Chondrocyte (in vitro differentiated cells): ENCODE data around the gene TTC3. TPM values are rescaled to one million over a fixed set of nuclear protein-coding genes. Genes with fewer than 3 reads are reported as not detected.

ENCODE experiments used
- DNase-seq: peaks from one replicate; pipeline ENCODE4 v3.0.0; 2021; ENCODE audit warnings: mixed read lengths, low spot score
- H3K27ac Mint-ChIP-seq: one replicate; pipeline ENCODE4 v1.8.0; 2021; ENCODE audit warnings: mild to moderate bottlenecking, moderate library complexity, mixed read lengths; ENCODE audit not compliant: unreplicated experiment
- H3K27me3 Mint-ChIP-seq: 2 replicates; pipeline ENCODE4 v1.8.0; 2021; ENCODE audit warnings: low read depth, mixed read lengths
- H3K36me3 Mint-ChIP-seq: 2 replicates; pipeline ENCODE4 v1.8.0; 2021; ENCODE audit warnings: low read depth, mixed read lengths
- H3K4me1 Mint-ChIP-seq: 2 replicates; pipeline ENCODE4 v1.8.0; 2021; ENCODE audit warnings: low read depth, mild to moderate bottlenecking, mixed read lengths
- H3K4me3 Mint-ChIP-seq: one replicate; pipeline ENCODE4 v1.8.0; 2021; ENCODE audit warnings: mild to moderate bottlenecking, moderate library complexity, mixed read lengths; ENCODE audit not compliant: unreplicated experiment
- H3K9me3 Mint-ChIP-seq: 2 replicates; pipeline ENCODE4 v1.8.0; 2021; ENCODE audit warnings: low read depth, mixed read lengths
- total RNA-seq: library from RNA; stranded (reverse); gene quantifications from 3 replicates; pipeline ENCODE4 v1.2.1, GENCODE V29; 2021
- TF ChIP-seq, protein P1 (sequence below): fragments of 200-600 bp; sonication (generic); IDR thresholded peaks from 2 replicates; pipeline ENCODE4 v1.5.0; 2021; ENCODE audit warnings: antibody characterized with exemption, mild to moderate bottlenecking, moderate library complexity

Gene TTC3
- total RNA-seq, 1 donor from 2014 or later, result 258 TPM

DNA sequence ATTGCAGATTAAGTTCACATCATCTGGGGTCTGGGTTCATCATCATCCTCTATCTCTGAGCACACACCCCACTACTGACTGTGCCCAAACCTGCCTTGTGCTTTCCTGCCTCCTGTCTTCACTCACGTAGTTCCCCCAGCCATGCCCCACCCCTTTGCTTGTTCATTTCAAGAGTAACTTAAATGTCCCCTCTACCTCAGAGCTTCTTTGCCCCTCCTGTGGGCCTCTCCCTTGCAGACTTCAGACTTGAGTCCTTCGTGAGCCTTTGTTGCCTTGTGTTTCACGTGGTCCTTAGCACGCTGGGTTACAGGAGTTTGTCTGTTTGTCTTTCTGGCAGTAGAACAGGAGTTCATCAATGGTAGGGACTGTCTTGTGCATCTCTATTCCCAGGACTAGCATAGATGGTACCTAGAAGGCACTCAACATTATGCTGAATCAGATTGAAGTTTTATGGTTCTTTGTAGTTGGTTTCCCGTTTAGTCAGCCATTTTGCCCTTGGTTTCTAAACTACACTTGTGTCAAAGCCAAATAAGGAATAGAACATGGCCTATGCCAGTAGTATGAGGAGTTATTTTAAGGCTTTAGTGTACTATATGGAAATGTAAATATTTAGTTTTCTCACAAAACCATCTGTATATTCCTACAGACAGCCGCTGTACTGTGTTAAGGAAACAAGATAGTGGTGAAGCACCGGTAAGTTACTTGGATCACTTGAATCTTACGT lies 86.2 kb downstream of the TTC3 start:
- Mint-ChIP-seq H3K4me1 (peaks cover 8% of the 10 kb centered on the region), H3K27me3 (no peaks in the 10 kb centered on the region), H3K4me3 (no peak overlapping the region), H3K27ac (peak overlapping the region; percentile 20), H3K9me3 (no peaks in the 10 kb centered on the region), H3K36me3 (peaks cover 47% of the 10 kb centered on the region)
- TF ChIP-seq, protein P1, sequence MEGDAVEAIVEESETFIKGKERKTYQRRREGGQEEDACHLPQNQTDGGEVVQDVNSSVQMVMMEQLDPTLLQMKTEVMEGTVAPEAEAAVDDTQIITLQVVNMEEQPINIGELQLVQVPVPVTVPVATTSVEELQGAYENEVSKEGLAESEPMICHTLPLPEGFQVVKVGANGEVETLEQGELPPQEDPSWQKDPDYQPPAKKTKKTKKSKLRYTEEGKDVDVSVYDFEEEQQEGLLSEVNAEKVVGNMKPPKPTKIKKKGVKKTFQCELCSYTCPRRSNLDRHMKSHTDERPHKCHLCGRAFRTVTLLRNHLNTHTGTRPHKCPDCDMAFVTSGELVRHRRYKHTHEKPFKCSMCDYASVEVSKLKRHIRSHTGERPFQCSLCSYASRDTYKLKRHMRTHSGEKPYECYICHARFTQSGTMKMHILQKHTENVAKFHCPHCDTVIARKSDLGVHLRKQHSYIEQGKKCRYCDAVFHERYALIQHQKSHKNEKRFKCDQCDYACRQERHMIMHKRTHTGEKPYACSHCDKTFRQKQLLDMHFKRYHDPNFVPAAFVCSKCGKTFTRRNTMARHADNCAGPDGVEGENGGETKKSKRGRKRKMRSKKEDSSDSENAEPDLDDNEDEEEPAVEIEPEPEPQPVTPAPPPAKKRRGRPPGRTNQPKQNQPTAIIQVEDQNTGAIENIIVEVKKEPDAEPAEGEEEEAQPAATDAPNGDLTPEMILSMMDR, result no peak
- DNase-seq, result no peak

DNA sequence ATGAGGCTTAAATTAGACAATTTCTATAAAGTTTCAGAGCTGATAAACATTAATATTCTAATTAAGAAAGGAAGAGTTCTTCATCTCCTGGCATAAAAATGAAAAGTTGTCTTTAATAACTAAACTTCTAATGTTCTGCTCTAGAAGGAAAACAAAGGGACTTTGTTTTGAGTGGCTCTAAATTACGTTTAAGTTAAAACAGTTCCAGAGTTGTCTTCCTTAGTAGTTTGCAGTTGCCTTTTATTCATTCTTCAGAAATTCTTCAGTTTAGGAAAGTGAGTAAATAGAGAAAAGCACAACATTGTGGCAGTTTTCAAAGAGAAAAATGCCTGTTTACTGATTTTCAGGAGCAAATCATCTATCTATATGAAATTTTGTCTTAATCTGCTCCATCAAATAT lies 86.9 kb downstream of the TTC3 start:
- H3K27ac Mint-ChIP-seq, result peak overlapping the region; percentile 49
- DNase-seq, result no peak
- peaks cover 13% of the 10 kb centered on the region for H3K4me1 Mint-ChIP-seq
- no peaks in the 10 kb centered on the region for H3K9me3 Mint-ChIP-seq
- no peak overlapping the region for H3K4me3 Mint-ChIP-seq
- no peaks in the 10 kb centered on the region for H3K27me3 Mint-ChIP-seq
- TF ChIP-seq, protein P1, result no peak
- peaks cover 48% of the 10 kb centered on the region for H3K36me3 Mint-ChIP-seq

DNA sequence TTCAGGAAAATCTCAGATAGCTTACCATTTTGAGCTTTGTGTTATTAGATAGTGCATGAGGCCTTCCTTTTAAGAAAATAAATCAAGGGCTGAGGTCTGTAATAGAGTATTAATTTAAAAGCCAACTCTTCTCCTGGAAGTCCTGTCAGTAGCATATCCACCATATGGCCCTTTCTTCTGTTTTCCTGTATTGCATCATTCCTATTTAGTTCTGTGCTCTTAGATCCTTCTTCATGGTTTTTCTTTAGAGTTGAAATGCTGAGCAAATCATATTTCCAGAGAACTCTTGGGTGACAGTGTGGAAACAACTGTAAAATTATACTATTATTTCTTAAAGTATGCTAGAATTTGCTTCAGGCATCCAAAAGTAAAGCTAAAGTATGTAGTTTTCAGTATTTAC lies 91.7 kb downstream of the TTC3 start:
- H3K27me3 Mint-ChIP-seq, result no peaks in the 10 kb centered on the region
- peaks cover 11% of the 10 kb centered on the region for H3K4me1 Mint-ChIP-seq
- peak overlapping the region; percentile 83 for H3K27ac Mint-ChIP-seq
- no peak overlapping the region for H3K4me3 Mint-ChIP-seq
- no peak for DNase-seq
- H3K36me3 Mint-ChIP-seq, result peaks cover 33% of the 10 kb centered on the region
- H3K9me3 Mint-ChIP-seq, result no peaks in the 10 kb centered on the region
- TF ChIP-seq, protein P1, result no peak

GRCh38 chr21:37165586-37165985 lies 92.5 kb downstream of the TTC3 start:
- Mint-ChIP-seq H3K4me1 (peaks cover 11% of the 10 kb centered on the region), H3K27ac (peak overlapping the region; percentile 83)

DNA sequence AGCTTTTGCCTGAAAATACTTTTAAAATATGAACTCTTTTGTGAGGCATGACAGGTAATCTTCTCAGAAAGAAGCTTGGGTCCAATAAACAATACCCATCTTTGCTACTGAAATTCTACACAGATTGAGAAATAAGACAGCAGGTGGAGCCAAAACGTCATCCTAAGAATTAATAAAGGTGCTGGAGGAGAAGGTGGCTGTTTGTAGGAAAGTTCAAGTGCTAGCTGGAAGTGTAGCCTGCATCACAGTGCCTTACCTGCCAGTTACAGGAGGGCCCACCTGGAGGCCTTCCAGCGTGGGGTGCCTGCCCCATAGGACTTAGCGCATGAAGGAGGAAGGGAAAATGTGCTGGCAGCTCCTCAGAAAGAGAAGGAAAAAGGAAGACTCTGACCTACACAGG lies 93.7 kb downstream of the TTC3 start:
- Mint-ChIP-seq H3K27me3 (no peaks in the 10 kb centered on the region), H3K36me3 (peaks cover 27% of the 10 kb centered on the region), H3K27ac (peak overlapping the region; percentile 59), H3K4me3 (no peak overlapping the region), H3K9me3 (no peaks in the 10 kb centered on the region), H3K4me1 (peaks cover 14% of the 10 kb centered on the region)
- TF ChIP-seq, protein P1, result peak; percentile 63
- no peak for DNase-seq

More at GRCh38 chr21:37165586-37165985, 92.5 kb downstream of the TTC3 start:
- Mint-ChIP-seq H3K36me3 (peaks cover 30% of the 10 kb centered on the region), H3K27me3 (no peaks in the 10 kb centered on the region), H3K4me3 (no peak overlapping the region), H3K9me3 (no peaks in the 10 kb centered on the region)
- no peak for DNase-seq
- TF ChIP-seq, protein P1, result no peak
